Liver (tissue), 3 donors: Measurements from ENCODE around the gene CACNA2D1.

Experiments
- EGR1 ChIP-seq, 2 donors: IDR thresholded peaks; 2 replicates each; pipeline ENCODE4 v1.6.1; 2016 to 2018; ENCODE audit warnings: antibody characterized with exemption in 2 of 2, low read depth in 2 of 2
- GABPA ChIP-seq, 2 donors: IDR thresholded peaks in 1 of 2; conservative IDR thresholded peaks in 1 of 2; 2 replicates each; pipeline ENCODE4 v1.6.1; 2016; ENCODE audit warnings: antibody characterized with exemption in 2 of 2, mild to moderate bottlenecking in 1 of 2, moderate library complexity in 1 of 2
- HNF4A ChIP-seq, 2 donors: conservative IDR thresholded peaks; 2 replicates each; pipeline ENCODE4 v1.6.1; 2016; ENCODE audit warnings: antibody characterized with exemption in 2 of 2, mild to moderate bottlenecking in 2 of 2
- RXRA ChIP-seq, 2 donors: IDR thresholded peaks; 2 replicates each; pipeline ENCODE4 v1.6.1; 2017 to 2018; ENCODE audit warnings: antibody characterized with exemption in 2 of 2, mild to moderate bottlenecking in 1 of 2
- SP1 ChIP-seq: IDR thresholded peaks from 2 replicates; pipeline ENCODE4 v1.6.1; 2018; ENCODE audit warnings: antibody characterized with exemption, mild to moderate bottlenecking
- TAF1 ChIP-seq: conservative IDR thresholded peaks from 2 replicates; pipeline ENCODE4 v1.6.1; 2016; ENCODE audit warnings: antibody characterized with exemption, mild to moderate bottlenecking
- YY1 ChIP-seq: IDR thresholded peaks from 2 replicates; pipeline ENCODE4 v1.6.1; 2016; ENCODE audit warnings: antibody characterized with exemption, mild to moderate bottlenecking
- TF ChIP-seq, protein P1 (sequence below): fragments of 150-350 bp; IDR thresholded peaks from 2 replicates; pipeline ENCODE4 v1.5.1; 2017; ENCODE audit warnings: improper control_type of control experiment, low read depth, low read length; ENCODE audit not compliant: missing input control
- TF ChIP-seq, protein P2 (sequence below): IDR thresholded peaks from 2 replicates; pipeline ENCODE4 v1.6.1; 2016; ENCODE audit warnings: antibody characterized with exemption
- TF ChIP-seq, protein P3 (sequence below): IDR thresholded peaks from 2 replicates; pipeline ENCODE4 v1.6.1; 2016; ENCODE audit warnings: antibody characterized with exemption, mild to moderate bottlenecking
- donor health status: healthy.
- donor health status: healthy.

DNA sequence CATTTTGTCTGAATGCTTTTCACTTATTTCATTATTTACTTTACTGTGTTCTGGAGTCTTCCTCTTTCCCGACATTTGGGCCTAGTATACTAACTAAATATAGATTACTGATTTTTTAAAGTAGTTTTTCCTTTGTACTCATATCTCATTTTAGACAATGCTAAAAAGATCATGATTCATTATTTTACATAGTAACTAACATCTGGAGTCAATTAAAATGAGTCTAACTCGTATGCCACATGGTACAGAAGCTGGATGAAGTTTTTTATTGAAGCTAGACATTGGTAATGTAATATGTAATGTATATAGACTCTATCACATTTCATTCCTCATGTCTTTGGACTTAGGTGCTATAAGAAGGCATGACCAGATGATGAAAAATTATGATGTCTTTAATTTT lies 517.4 kb downstream of the CACNA2D1 start:
- TF ChIP-seq, protein P1, sequence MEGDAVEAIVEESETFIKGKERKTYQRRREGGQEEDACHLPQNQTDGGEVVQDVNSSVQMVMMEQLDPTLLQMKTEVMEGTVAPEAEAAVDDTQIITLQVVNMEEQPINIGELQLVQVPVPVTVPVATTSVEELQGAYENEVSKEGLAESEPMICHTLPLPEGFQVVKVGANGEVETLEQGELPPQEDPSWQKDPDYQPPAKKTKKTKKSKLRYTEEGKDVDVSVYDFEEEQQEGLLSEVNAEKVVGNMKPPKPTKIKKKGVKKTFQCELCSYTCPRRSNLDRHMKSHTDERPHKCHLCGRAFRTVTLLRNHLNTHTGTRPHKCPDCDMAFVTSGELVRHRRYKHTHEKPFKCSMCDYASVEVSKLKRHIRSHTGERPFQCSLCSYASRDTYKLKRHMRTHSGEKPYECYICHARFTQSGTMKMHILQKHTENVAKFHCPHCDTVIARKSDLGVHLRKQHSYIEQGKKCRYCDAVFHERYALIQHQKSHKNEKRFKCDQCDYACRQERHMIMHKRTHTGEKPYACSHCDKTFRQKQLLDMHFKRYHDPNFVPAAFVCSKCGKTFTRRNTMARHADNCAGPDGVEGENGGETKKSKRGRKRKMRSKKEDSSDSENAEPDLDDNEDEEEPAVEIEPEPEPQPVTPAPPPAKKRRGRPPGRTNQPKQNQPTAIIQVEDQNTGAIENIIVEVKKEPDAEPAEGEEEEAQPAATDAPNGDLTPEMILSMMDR, result no peak
- TF ChIP-seq, protein P2, sequence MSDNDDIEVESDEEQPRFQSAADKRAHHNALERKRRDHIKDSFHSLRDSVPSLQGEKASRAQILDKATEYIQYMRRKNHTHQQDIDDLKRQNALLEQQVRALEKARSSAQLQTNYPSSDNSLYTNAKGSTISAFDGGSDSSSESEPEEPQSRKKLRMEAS, result no peak
- TF ChIP-seq EGR1 (IDR thresholded peaks at IDR 0.05; ENCODE audit: low read depth in 2 of 2) (no peak), GABPA (IDR thresholded peaks at IDR 0.05 in 1 of 2, conservative IDR thresholded peaks at IDR 0.05 in 1 of 2) (no peak), RXRA (IDR thresholded peaks at IDR 0.05) (no peak), YY1 (no peak), SP1 (no peak), HNF4A (conservative IDR thresholded peaks at IDR 0.05) (no peak), TAF1 (no peak)
- TF ChIP-seq, protein P3, sequence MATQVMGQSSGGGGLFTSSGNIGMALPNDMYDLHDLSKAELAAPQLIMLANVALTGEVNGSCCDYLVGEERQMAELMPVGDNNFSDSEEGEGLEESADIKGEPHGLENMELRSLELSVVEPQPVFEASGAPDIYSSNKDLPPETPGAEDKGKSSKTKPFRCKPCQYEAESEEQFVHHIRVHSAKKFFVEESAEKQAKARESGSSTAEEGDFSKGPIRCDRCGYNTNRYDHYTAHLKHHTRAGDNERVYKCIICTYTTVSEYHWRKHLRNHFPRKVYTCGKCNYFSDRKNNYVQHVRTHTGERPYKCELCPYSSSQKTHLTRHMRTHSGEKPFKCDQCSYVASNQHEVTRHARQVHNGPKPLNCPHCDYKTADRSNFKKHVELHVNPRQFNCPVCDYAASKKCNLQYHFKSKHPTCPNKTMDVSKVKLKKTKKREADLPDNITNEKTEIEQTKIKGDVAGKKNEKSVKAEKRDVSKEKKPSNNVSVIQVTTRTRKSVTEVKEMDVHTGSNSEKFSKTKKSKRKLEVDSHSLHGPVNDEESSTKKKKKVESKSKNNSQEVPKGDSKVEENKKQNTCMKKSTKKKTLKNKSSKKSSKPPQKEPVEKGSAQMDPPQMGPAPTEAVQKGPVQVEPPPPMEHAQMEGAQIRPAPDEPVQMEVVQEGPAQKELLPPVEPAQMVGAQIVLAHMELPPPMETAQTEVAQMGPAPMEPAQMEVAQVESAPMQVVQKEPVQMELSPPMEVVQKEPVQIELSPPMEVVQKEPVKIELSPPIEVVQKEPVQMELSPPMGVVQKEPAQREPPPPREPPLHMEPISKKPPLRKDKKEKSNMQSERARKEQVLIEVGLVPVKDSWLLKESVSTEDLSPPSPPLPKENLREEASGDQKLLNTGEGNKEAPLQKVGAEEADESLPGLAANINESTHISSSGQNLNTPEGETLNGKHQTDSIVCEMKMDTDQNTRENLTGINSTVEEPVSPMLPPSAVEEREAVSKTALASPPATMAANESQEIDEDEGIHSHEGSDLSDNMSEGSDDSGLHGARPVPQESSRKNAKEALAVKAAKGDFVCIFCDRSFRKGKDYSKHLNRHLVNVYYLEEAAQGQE, result no peak
